Esophagus squamous epithelium (tissue), 5 donors: ENCODE results near the gene ROS1. TPM values are rescaled to one million over a fixed set of nuclear protein-coding genes. Genes with fewer than 3 reads are reported as not detected.

Experiments
- DNase-seq: peaks from one replicate; lab custom pipeline; 2025; lab: John Stamatoyannopoulos, UW
- H3K27ac ChIP-seq, 4 donors: fragments of 200-600 bp; sonication (generic); one replicate each; pipeline ENCODE4 v1.5.1; 2016 to 2019; ENCODE audit warnings: mild to moderate bottlenecking in 1 of 4
- H3K27me3 ChIP-seq, 4 donors: fragments of 200-600 bp; sonication (generic); 1 replicate in 3 of 4; 2 replicates in 1 of 4; pipeline versions ENCODE4 v1.5.1 to v1.6.0; 2017 to 2021; ENCODE audit warnings: antibody characterized with exemption in 1 of 4
- H3K36me3 ChIP-seq, 3 donors: fragments of 200-600 bp; sonication (generic); one replicate each; pipeline ENCODE4 v1.5.1; 2016 to 2019
- H3K4me1 ChIP-seq, 3 donors: fragments of 200-600 bp; sonication (generic); one replicate each; pipeline ENCODE4 v1.5.1; 2017 to 2019
- H3K4me3 ChIP-seq, 4 donors: fragments of 200-600 bp; sonication (generic); 1 replicate in 3 of 4; 2 replicates in 1 of 4; pipeline ENCODE4 v1.5.1; 2016 to 2019; ENCODE audit warnings: mild to moderate bottlenecking in 2 of 4, moderate library complexity in 1 of 4
- H3K9me3 ChIP-seq, 3 donors: fragments of 200-600 bp; sonication (generic); one replicate each; pipeline ENCODE4 v1.5.1; 2016 to 2019
- POLR2A ChIP-seq, 4 donors: fragments of 450-650 bp; IDR thresholded peaks; one replicate each; pipeline ENCODE4 v1.6.1; 2017; ENCODE audit warnings: antibody characterized with exemption in 4 of 4, mild to moderate bottlenecking in 4 of 4, moderate library complexity in 3 of 4
- WGBS, 2 donors: methylation state at CpG; one replicate each; pipeline ENCODE4 v1.1.5; 2018; 5-methylcytosine and 5-hydroxymethylcytosine counted together
- intact Hi-C: fragments of 100-400 bp; cut with DNase I; formaldehyde crosslinking; loops from one replicate; pipeline ENCODE4 v1.15.0; 2022
- total RNA-seq, 4 donors: library from RNA; depleted of rRNA; stranded (reverse); fragments of >200 nt; gene quantifications; one replicate each; pipeline ENCODE4 v1.1.0, GENCODE V29; 2016
- TF ChIP-seq, protein P1 (sequence below), 6 experiments: fragments of 450-650 bp in 4 of 6; fragments of 200-600 bp in 2 of 6; sonication (generic) in 2 of 6; IDR thresholded peaks; one replicate each; pipeline ENCODE4 v1.5.1; 2016 to 2019; ENCODE audit warnings: antibody characterized with exemption in 6 of 6, mild to moderate bottlenecking in 4 of 6, moderate library complexity in 4 of 6
- donor health status: DM: yes; HTN: yes; CAD: no.

ROS1 gene
- total RNA-seq, 4 donors from 2014 or later: not detected

DNA sequence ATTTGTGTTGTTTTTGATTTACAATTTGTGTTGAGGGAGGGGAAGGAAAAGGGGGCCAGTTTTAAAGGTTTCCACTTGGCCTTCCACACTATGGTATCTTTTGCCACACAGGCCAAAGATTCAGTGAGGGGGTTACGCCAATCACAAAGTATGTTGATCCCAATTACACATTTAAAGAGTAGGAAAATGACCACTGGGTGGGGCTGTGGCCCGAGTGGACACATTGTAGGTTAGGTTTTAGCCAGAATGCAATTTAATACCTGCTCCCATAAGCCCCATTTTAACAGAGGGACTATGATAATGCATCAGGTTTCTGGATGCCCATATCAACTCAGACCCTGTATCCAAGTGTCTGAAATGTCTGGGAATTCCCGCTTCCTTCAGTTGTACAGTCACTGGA is 144.8 kb downstream of the ROS1 start:
- Histone ChIP-seq H3K27ac (no peak overlapping the region), H3K4me3 (no peak overlapping the region), H3K36me3 (no peaks in the 10 kb centered on the region), H3K9me3 (no peaks in the 10 kb centered on the region), H3K4me1 (no peaks in the 10 kb centered on the region), H3K27me3 (peaks cover 0 to 17% (median 0%) of the 10 kb centered on the region in 4 donors)
- no peak for DNase-seq
- intact Hi-C loops: no loop called here
- no peak for TF ChIP-seq POLR2A (IDR thresholded peaks at IDR 0.05)
- TF ChIP-seq, protein P1, sequence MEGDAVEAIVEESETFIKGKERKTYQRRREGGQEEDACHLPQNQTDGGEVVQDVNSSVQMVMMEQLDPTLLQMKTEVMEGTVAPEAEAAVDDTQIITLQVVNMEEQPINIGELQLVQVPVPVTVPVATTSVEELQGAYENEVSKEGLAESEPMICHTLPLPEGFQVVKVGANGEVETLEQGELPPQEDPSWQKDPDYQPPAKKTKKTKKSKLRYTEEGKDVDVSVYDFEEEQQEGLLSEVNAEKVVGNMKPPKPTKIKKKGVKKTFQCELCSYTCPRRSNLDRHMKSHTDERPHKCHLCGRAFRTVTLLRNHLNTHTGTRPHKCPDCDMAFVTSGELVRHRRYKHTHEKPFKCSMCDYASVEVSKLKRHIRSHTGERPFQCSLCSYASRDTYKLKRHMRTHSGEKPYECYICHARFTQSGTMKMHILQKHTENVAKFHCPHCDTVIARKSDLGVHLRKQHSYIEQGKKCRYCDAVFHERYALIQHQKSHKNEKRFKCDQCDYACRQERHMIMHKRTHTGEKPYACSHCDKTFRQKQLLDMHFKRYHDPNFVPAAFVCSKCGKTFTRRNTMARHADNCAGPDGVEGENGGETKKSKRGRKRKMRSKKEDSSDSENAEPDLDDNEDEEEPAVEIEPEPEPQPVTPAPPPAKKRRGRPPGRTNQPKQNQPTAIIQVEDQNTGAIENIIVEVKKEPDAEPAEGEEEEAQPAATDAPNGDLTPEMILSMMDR (IDR thresholded peaks at IDR 0.05): no peak
- WGBS, 2 donors: 67 to 79% methylated on average over 2 to 3 of the region's 3 CpGs

DNA sequence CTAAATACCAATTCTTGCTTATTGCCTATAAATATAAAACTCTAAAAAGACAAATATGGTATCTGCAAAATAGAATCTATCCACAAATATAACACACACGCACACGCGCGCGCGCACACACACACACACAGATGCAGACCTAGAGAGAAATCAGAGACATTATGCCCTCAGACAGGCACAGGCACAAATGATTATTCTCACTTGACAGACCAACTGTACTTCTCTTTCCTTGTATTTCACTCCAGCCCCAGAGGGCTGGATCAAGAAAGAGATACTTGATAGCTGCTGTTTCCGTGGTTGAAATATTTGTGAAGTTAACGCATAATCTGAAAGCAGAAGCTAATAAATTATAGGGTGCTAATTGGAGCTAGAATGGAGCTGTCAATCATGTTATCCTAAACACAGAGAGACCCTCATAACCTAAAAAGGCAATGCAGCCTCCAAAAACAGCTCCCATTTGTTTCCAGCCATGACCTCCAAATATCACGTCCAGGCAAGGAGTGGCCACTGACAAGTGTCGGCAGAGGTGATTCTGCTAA is 148.9 kb downstream of the ROS1 start:
- Histone ChIP-seq H3K27me3 (peaks cover 0 to 57% (median 0%) of the 10 kb centered on the region in 4 donors), H3K4me3 (no peak overlapping the region), H3K9me3 (no peaks in the 10 kb centered on the region), H3K27ac (no peak overlapping the region), H3K36me3 (no peaks in the 10 kb centered on the region), H3K4me1 (no peaks in the 10 kb centered on the region)
- 84 to 85% methylated on average over 10 of the region's 10 CpGs for WGBS, 2 donors
- TF ChIP-seq, protein P1 (IDR thresholded peaks at IDR 0.05): no peak
- TF ChIP-seq POLR2A (IDR thresholded peaks at IDR 0.05): no peak
- no peak for DNase-seq
- intact Hi-C loops: no loop called here

DNA sequence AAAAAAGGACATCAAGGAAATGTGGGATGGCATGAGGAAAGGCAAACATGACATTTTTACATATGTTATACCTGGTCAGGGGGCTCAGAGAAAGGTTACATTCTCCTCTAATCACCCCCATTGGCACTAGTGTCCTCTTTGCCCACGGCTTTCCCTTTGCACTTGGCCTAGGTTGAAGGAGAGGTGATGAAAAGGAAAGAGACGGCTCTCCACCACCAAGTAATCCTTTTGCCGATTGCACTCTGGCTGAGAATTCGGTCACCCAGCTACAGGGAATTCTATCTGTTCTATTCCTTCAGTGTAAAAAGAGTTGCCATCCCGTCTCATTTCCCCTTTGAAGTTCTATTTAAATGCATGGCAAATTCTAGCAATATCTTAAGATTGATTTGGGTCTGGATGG is 150.0 kb downstream of the ROS1 start:
- Histone ChIP-seq H3K36me3 (no peaks in the 10 kb centered on the region), H3K4me1 (peaks cover 0 to 5% (median 2%) of the 10 kb centered on the region in 3 donors), H3K9me3 (no peaks in the 10 kb centered on the region), H3K27ac (no peak overlapping the region), H3K4me3 (no peak overlapping the region), H3K27me3 (peaks cover 0 to 69% (median 5%) of the 10 kb centered on the region in 4 donors)
- WGBS, 2 donors: 65 to 69% methylated on average over 5 of the region's 5 CpGs
- no peak for TF ChIP-seq POLR2A (IDR thresholded peaks at IDR 0.05)
- TF ChIP-seq, protein P1 (IDR thresholded peaks at IDR 0.05): no peak
- intact Hi-C loops: no loop called here
- no peak for DNase-seq

DNA sequence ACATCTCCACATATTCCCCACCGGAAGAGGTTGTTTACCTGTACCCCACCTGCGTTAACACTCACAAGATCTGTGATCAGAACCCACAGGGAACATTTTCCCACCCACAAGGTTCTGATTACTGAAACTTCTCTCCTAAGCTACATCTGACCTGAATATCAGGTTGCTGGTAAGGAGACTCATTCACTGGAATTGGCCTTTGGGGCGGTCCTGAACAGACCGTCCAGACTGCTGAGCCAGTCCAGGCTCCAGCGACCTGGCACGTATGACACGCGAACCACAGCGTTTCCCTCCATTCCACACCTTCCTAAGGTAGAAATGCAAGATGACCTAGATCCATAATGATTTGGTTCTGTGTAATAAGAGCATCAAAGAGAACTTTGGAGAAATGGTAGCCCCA is 150.5 kb downstream of the ROS1 start:
- no peak for DNase-seq
- TF ChIP-seq POLR2A (IDR thresholded peaks at IDR 0.05): no peak
- TF ChIP-seq, protein P1 (IDR thresholded peaks at IDR 0.05): no peak
- no peaks in the 10 kb centered on the region for H3K36me3 ChIP-seq
- intact Hi-C loops: no loop called here
- no peak overlapping the region for H3K27ac ChIP-seq
- H3K4me3 ChIP-seq: no peak overlapping the region
- no peaks in the 10 kb centered on the region for H3K9me3 ChIP-seq
- H3K4me1 ChIP-seq: peaks cover 0 to 10% (median 7%) of the 10 kb centered on the region in 3 donors
- 86 to 91% methylated on average over 7 to 8 of the region's 9 CpGs for WGBS, 2 donors
- peaks cover 3 to 74% (median 9%) of the 10 kb centered on the region in 4 donors for H3K27me3 ChIP-seq

DNA sequence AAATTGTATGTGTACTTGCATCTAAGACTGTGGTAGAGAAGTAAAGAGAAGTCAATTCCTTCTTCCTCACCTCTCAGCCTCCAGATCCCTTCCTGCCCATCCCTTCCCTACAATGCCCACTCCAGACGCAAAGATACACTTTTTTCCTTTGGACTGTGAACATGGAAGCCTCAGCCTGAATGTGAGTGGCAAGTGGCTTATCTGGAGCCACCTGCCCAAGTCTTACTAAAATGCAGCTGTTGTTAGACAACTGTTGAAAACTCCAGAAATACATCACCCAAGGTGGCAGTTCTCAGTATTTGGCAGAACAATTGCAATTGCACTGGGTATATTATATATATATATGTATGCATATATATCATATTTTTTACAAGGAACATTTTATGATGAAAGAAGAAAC is 152.9 kb downstream of the ROS1 start:
- peaks cover 0 to 15% (median 12%) of the 10 kb centered on the region in 3 donors for H3K4me1 ChIP-seq
- no peak overlapping the region for H3K27ac ChIP-seq
- H3K27me3 ChIP-seq: peaks cover 11 to 93% (median 22%) of the 10 kb centered on the region in 4 donors
- no peak overlapping the region for H3K4me3 ChIP-seq
- no peak for DNase-seq
- TF ChIP-seq, protein P1 (IDR thresholded peaks at IDR 0.05): no peak
- TF ChIP-seq POLR2A (IDR thresholded peaks at IDR 0.05): no peak
- H3K9me3 ChIP-seq: no peaks in the 10 kb centered on the region
- intact Hi-C loops: no loop called here
- no peaks in the 10 kb centered on the region for H3K36me3 ChIP-seq
- WGBS, 2 donors: 40 to 64% methylated on average over 1 of the region's 1 CpG
